Thoracic aorta (tissue), 2 donors: ENCODE results near the gene ZNF446. TPM values are rescaled to one million over a fixed set of nuclear protein-coding genes. Genes with fewer than 3 reads are reported as not detected.
A peak's percentile ranks its signal among the peaks of the same experiment; 100 is the strongest.

Source experiments
- ATAC-seq: fragments of 150-250 bp; one replicate; pipeline ENCODE4 v1.8.0; 2017; ENCODE audit warnings: low read depth; ENCODE audit not compliant: insufficient number of reproducible peaks, low FRiP score
- DNase-seq: peaks from one replicate; pipeline ENCODE4 v3.0.0-alpha.2; 2020; ENCODE audit warnings: low spot score
- H3K27ac ChIP-seq, 2 donors: fragments of 200-600 bp; sonication (generic); 1 replicate in 1 of 2; 2 replicates in 1 of 2; pipeline ENCODE4 v1.5.1; 2016; ENCODE audit warnings: mild to moderate bottlenecking in 2 of 2, moderate library complexity in 2 of 2
- H3K27me3 ChIP-seq: fragments of 200-600 bp; sonication (generic); replicated peaks from 2 replicates; pipeline ENCODE4 v1.6.0; 2016; ENCODE audit warnings: mild to moderate bottlenecking; ENCODE audit not compliant: insufficient read depth
- H3K36me3 ChIP-seq: fragments of 200-600 bp; sonication (generic); one replicate; pipeline ENCODE4 v1.5.1; 2016
- H3K4me1 ChIP-seq, 2 donors: fragments of 200-600 bp; sonication (generic); 1 replicate in 1 of 2; 2 replicates in 1 of 2; pipeline versions ENCODE4 v1.5.1 to v1.6.0; 2016; ENCODE audit warnings: low read depth in 2 of 2, mild to moderate bottlenecking in 1 of 2; ENCODE audit not compliant: control insufficient read depth in 1 of 2
- H3K4me3 ChIP-seq: fragments of 200-600 bp; sonication (generic); 2 replicates; pipeline ENCODE4 v1.5.1; 2016; ENCODE audit warnings: mild to moderate bottlenecking
- H3K9me3 ChIP-seq: fragments of 200-600 bp; sonication (generic); 2 replicates; pipeline ENCODE4 v1.5.1; 2016
- CTCF ChIP-seq: fragments of 200-600 bp; sonication (generic); IDR thresholded peaks from one replicate; pipeline ENCODE4 v1.5.1; 2019; ENCODE audit warnings: antibody characterized with exemption
- total RNA-seq, 2 donors: library from RNA; depleted of rRNA; stranded (reverse); fragments of >200 nt; gene quantifications; one replicate each; pipeline versions ENCODE4 v1.1.0 to v1.2.3, GENCODE V29; 2016

ZNF446 gene
- total RNA-seq, 2 donors from 2014 or later: 17.8 to 23.7 TPM

GRCh38 chr19:58514564-58515022 is 38.4 kb downstream of the ZNF446 start:
- ATAC-seq (no peak), DNase-seq (no peak)
- no peak for TF ChIP-seq CTCF
- Histone ChIP-seq H3K9me3 (no peaks in the 10 kb centered on the region), H3K27me3 (no peaks in the 10 kb centered on the region), H3K27ac (no peak overlapping the region), H3K4me3 (peak overlapping the region; percentile 65), H3K36me3 (peaks cover 21% of the 10 kb centered on the region), H3K4me1 (peaks cover 13 to 31% of the 10 kb centered on the region in 2 donors)

DNA sequence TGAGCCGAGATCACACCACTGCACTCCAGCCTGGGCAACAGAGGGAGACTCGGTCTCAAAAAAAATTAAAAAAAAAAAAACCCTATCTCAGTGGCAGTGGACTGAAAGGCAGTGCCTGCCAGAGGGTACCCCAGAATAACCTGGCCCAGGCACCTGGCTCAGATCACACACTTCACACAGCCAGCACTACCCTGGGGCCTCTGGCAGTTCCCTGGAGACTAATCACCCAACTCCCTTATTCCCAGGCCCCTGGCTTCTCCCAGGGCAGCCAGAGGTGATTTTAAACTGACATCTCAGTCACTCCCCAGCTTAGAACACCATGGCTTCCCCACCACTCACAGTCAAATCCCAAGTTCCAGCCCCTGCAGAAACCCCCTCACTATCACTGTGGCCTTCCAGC is 39.1 kb downstream of the ZNF446 start:
- H3K4me1 ChIP-seq: peaks cover 13 to 33% of the 10 kb centered on the region in 2 donors
- H3K9me3 ChIP-seq: no peaks in the 10 kb centered on the region

GRCh38 chr19:58516246-58516836 is 40.2 kb downstream of the ZNF446 start:
- no peak for ATAC-seq

More for the DNA sequence above, 39.1 kb downstream of the ZNF446 start:
- Histone ChIP-seq H3K27me3 (no peaks in the 10 kb centered on the region), H3K27ac (no peak overlapping the region), H3K36me3 (peaks cover 21% of the 10 kb centered on the region), H3K4me3 (no peak overlapping the region)
- no peak for TF ChIP-seq CTCF
- DNase-seq (no peak), ATAC-seq (no peak)

GRCh38 chr19:58516964-58517833 is 41.0 kb downstream of the ZNF446 start:
- Histone ChIP-seq H3K4me3 (no peak overlapping the region), H3K36me3 (peaks cover 21% of the 10 kb centered on the region), H3K27me3 (no peaks in the 10 kb centered on the region), H3K9me3 (no peaks in the 10 kb centered on the region), H3K27ac (no peak overlapping the region), H3K4me1 (peaks cover 13 to 38% of the 10 kb centered on the region in 2 donors)
- no peak for TF ChIP-seq CTCF
- ATAC-seq (no peak), DNase-seq (no peak)

More at GRCh38 chr19:58516246-58516836, 40.2 kb downstream of the ZNF446 start:
- DNase-seq: no peak
- Histone ChIP-seq H3K4me3 (no peak overlapping the region), H3K27ac (no peak overlapping the region), H3K36me3 (peaks cover 21% of the 10 kb centered on the region), H3K4me1 (peaks cover 13 to 38% of the 10 kb centered on the region in 2 donors), H3K27me3 (no peaks in the 10 kb centered on the region), H3K9me3 (no peaks in the 10 kb centered on the region)
- no peak for TF ChIP-seq CTCF
